SK-N-SH treated with all-trans-retinoic acid at 6 μM for 48 hours (cell line): Measurements from ENCODE around the gene GADD45GIP1.

Source experiments
- ATAC-seq: fragments of 200-7000 bp; cut with Tn5 transposase; 3 replicates; pipeline ENCODE4 v1.9.1; 2020; ENCODE audit warnings: mild to moderate bottlenecking, moderate library complexity
- ARNTL ChIP-seq: fragments of 450-650 bp; formaldehyde crosslinking; IDR thresholded peaks from 2 replicates; pipeline ENCODE4 v1.5.0; 2020; ENCODE audit warnings: low read depth, mild to moderate bottlenecking, moderate library complexity, borderline replicate concordance
- BACH2 ChIP-seq: fragments of 250-450 bp; sonication (Bioruptor Pico); IDR thresholded peaks from 2 replicates; pipeline ENCODE4 v1.9.0; 2021; ENCODE audit warnings: mild to moderate bottlenecking, borderline replicate concordance
- CSDC2 ChIP-seq: fragments of 250-450 bp; sonication (Bioruptor Pico); IDR thresholded peaks from 2 replicates; pipeline ENCODE4 v1.5.0; 2020; ENCODE audit warnings: mild to moderate bottlenecking, moderate library complexity
- CSRNP3 ChIP-seq: fragments of 250-450 bp; sonication (Bioruptor Pico); IDR thresholded peaks from 2 replicates; pipeline ENCODE4 v1.5.1; 2021; ENCODE audit warnings: mild to moderate bottlenecking, moderate library complexity
- ESRRG ChIP-seq: fragments of 250-450 bp; sonication (Bioruptor Pico); IDR thresholded peaks from 2 replicates; pipeline ENCODE4 v1.6.1; 2021; ENCODE audit warnings: mild to moderate bottlenecking
- GLIS3 ChIP-seq: fragments of 250-450 bp; sonication (Bioruptor Pico); IDR thresholded peaks from 2 replicates; pipeline ENCODE4 v1.5.0; 2020; ENCODE audit warnings: mild to moderate bottlenecking, moderate library complexity
- ISL1 ChIP-seq: fragments of 250-450 bp; sonication (Bioruptor Pico); IDR thresholded peaks from 2 replicates; pipeline ENCODE4 v2.1.2; 2022; ENCODE audit warnings: mild to moderate bottlenecking, moderate library complexity
- OSR1 ChIP-seq: fragments of 250-450 bp; sonication (Bioruptor Pico); IDR thresholded peaks from 2 replicates; pipeline ENCODE4 v1.8.0; 2022; ENCODE audit warnings: moderate library complexity, mild to moderate bottlenecking, inconsistent platforms
- PATZ1 ChIP-seq: fragments of 250-450 bp; sonication (Bioruptor Pico); IDR thresholded peaks from 2 replicates; pipeline ENCODE4 v1.8.0; 2020; ENCODE audit warnings: mild to moderate bottlenecking, moderate library complexity, borderline replicate concordance
- POU6F1 ChIP-seq: fragments of 250-450 bp; sonication (Bioruptor Pico); IDR thresholded peaks from 2 replicates; pipeline ENCODE4 v1.8.0; 2021; ENCODE audit warnings: low read depth, mild to moderate bottlenecking, moderate library complexity, borderline replicate concordance
- RARB ChIP-seq: fragments of 250-450 bp; sonication (Bioruptor Pico); IDR thresholded peaks from 2 replicates; pipeline ENCODE4 v1.8.0; 2021; ENCODE audit warnings: mild to moderate bottlenecking, moderate library complexity
- TCF4 ChIP-seq: fragments of 250-450 bp; sonication (Bioruptor Pico); IDR thresholded peaks from 2 replicates; pipeline ENCODE4 v1.8.0; 2021; ENCODE audit warnings: mild to moderate bottlenecking, moderate library complexity, borderline replicate concordance
- TOX ChIP-seq: fragments of 250-450 bp; sonication (Bioruptor Pico); IDR thresholded peaks from 2 replicates; pipeline ENCODE4 v1.8.0; 2021; ENCODE audit warnings: mild to moderate bottlenecking, moderate library complexity, borderline replicate concordance
- ZC3H10 ChIP-seq: fragments of 250-450 bp; sonication (Bioruptor Pico); IDR thresholded peaks from 2 replicates; pipeline ENCODE4 v1.5.1; 2021; ENCODE audit warnings: mild to moderate bottlenecking, moderate library complexity
- ZFP3 ChIP-seq: fragments of 250-450 bp; sonication (Bioruptor Pico); IDR thresholded peaks from 2 replicates; pipeline ENCODE4 v1.5.0; 2020; ENCODE audit warnings: mild to moderate bottlenecking, moderate library complexity
- ZFP30 ChIP-seq: fragments of 450-650 bp; formaldehyde crosslinking; IDR thresholded peaks from 2 replicates; pipeline ENCODE4 v1.5.0; 2022; ENCODE audit warnings: mild to moderate bottlenecking, moderate library complexity
- ZNF565 ChIP-seq: fragments of 450-650 bp; formaldehyde crosslinking; conservative IDR thresholded peaks from 2 replicates; pipeline ENCODE4 v1.5.0; 2020; ENCODE audit warnings: low read depth, mild to moderate bottlenecking, moderate library complexity
- ZNF70 ChIP-seq: fragments of 450-650 bp; formaldehyde crosslinking; IDR thresholded peaks from 2 replicates; pipeline ENCODE4 v1.5.0; 2020; ENCODE audit warnings: mild to moderate bottlenecking, moderate library complexity
- ZNF8 ChIP-seq: fragments of 450-650 bp; formaldehyde crosslinking; IDR thresholded peaks from 2 replicates; pipeline ENCODE4 v1.5.0; 2020; ENCODE audit warnings: mild to moderate bottlenecking, moderate library complexity
- TF ChIP-seq, protein P1 (sequence below): fragments of 250-450 bp; sonication (Bioruptor Pico); IDR thresholded peaks from 2 replicates; pipeline ENCODE4 v1.5.0; 2020; ENCODE audit warnings: mild to moderate bottlenecking, moderate library complexity

The GADD45GIP1 gene

GRCh38 chr19:12938779-12939601 lies 18.0 kb downstream of the GADD45GIP1 start:
- TF ChIP-seq CSDC2 (CRISPR knock-in tag) = no peak
- no peak for TF ChIP-seq ESRRG
- no peak for TF ChIP-seq BACH2 (CRISPR knock-in tag)
- TF ChIP-seq ZFP30 (CRISPR knock-in tag) = no peak
- TF ChIP-seq ZNF70 = no peak
- no peak for TF ChIP-seq CSRNP3
- TF ChIP-seq ZNF565 = no peak
- no peak for TF ChIP-seq GLIS3 (CRISPR knock-in tag)
- no peak for TF ChIP-seq TCF4
- no peak for TF ChIP-seq ISL1
- no peak for TF ChIP-seq ZFP3
- no peak for TF ChIP-seq POU6F1 (CRISPR knock-in tag)
- TF ChIP-seq OSR1 (CRISPR knock-in tag) = no peak
- no peak for TF ChIP-seq ARNTL (CRISPR knock-in tag)
- TF ChIP-seq ZC3H10 (CRISPR knock-in tag) = no peak
- TF ChIP-seq RARB (CRISPR knock-in tag) = no peak
- ATAC-seq = peak; percentile 24

DNA sequence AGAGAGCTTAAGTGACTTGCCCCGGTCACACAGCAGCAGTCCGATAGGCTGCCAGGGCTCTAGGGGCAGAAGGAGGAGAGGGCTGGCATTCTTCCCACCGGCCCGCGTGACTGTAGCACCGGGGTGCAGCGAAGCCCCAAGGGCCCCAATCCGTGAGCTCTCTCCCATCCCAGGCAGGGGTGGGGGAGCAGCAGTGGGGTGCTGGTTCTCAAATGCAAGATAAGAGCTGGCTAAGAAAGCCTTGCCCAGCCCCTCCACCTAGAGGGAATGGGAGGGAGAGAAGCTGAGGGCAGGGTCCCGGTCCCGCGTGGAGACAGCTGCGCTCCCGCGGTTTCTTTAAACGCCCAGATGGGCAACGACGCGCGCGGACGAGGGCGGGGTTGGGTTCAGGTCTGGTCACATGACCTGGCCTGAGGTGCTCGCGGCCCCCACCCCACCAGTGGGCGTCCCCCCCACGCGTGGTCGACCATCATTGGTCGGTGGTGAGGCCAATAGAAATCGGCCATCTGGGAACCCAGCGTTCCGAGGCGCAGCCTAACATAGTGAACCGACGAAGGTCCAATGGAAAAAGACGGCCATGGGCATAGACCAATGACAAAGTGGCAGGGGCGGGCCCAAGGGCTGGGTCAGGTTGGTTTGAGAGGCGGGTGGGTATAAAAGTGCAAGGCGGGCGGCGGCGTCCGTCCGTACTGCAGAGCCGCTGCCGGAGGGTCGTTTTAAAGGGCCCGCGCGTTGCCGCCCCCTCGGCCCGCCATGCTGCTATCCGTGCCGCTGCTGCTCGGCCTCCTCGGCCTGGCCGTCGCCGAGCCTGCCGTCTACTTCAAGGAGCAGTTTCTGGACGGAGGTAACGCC lies 18.9 kb downstream of the GADD45GIP1 start, which contains the start of gene CALR:
TSS of gene CALR (plus strand) at position 683 of the 852 bp plus-strand sequence. CDS start at position 754, 71 bp downstream.
- ATAC-seq = peak; percentile 93
- TF ChIP-seq, protein P1, sequence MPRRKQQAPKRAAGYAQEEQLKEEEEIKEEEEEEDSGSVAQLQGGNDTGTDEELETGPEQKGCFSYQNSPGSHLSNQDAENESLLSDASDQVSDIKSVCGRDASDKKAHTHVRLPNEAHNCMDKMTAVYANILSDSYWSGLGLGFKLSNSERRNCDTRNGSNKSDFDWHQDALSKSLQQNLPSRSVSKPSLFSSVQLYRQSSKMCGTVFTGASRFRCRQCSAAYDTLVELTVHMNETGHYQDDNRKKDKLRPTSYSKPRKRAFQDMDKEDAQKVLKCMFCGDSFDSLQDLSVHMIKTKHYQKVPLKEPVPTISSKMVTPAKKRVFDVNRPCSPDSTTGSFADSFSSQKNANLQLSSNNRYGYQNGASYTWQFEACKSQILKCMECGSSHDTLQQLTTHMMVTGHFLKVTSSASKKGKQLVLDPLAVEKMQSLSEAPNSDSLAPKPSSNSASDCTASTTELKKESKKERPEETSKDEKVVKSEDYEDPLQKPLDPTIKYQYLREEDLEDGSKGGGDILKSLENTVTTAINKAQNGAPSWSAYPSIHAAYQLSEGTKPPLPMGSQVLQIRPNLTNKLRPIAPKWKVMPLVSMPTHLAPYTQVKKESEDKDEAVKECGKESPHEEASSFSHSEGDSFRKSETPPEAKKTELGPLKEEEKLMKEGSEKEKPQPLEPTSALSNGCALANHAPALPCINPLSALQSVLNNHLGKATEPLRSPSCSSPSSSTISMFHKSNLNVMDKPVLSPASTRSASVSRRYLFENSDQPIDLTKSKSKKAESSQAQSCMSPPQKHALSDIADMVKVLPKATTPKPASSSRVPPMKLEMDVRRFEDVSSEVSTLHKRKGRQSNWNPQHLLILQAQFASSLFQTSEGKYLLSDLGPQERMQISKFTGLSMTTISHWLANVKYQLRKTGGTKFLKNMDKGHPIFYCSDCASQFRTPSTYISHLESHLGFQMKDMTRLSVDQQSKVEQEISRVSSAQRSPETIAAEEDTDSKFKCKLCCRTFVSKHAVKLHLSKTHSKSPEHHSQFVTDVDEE (CRISPR knock-in tag) = no peak
- TF ChIP-seq PATZ1 = peak; percentile 61; the same call in 1 of the 2 replicates

GRCh38 chr19:12937093-12937926 lies 19.7 kb downstream of the GADD45GIP1 start:
- TF ChIP-seq CSRNP3 = no peak
- no peak for TF ChIP-seq ZNF8 (CRISPR knock-in tag)
- TF ChIP-seq RARB (CRISPR knock-in tag) = no peak
- TF ChIP-seq ZFP30 (CRISPR knock-in tag) = no peak
- TF ChIP-seq ZC3H10 (CRISPR knock-in tag) = no peak
- TF ChIP-seq TOX (CRISPR knock-in tag) = no peak
- no peak for TF ChIP-seq OSR1 (CRISPR knock-in tag)
- TF ChIP-seq ZNF70 = no peak
- ATAC-seq = no peak
